ENCODE measurements around the gene PEX14. TPM values are rescaled to one million over a fixed set of nuclear protein-coding genes. Genes with fewer than 3 reads are reported as not detected.

The PEX14 gene
- total RNA-seq, 2 experiments from 2014 or later: 13.3 to 14.8 TPM

GRCh38 chr1:10434590-10434989 is 40.2 kb upstream of the PEX14 start:
- Mint-ChIP-seq H3K4me1 (ENCODE audit: low read depth) (peaks cover 17% of the 10 kb centered on the region), H3K27ac (no peak overlapping the region), H3K9me3 (no peaks in the 10 kb centered on the region), H3K4me3 (no peak overlapping the region), H3K27me3 (no peaks in the 10 kb centered on the region), H3K36me3 (ENCODE audit: low read depth) (peaks cover 6% of the 10 kb centered on the region)
- intact Hi-C loops (cut with DNase I, micrococcal nuclease): loop anchor here in 1 of 2 experiments (5.0 kb wide), 1 partner anchor 807 kb away; no protein-coding TSS in a partner anchor
- H3K27me3 ChIP-seq (ENCODE audit: control insufficient read depth in 1 of 2, insufficient read depth in 2 of 2, low read length in 2 of 2): no peaks in the 10 kb centered on the region
- DNase-seq (no peak), ATAC-seq (ENCODE audit: poor library complexity) (no peak)
- peaks cover 15% of the 10 kb centered on the region for H3K4me1 ChIP-seq (ENCODE audit: insufficient read depth, low read length)
- ChIA-PET CTCF (no interaction called here), POLR2A (interaction anchor here (1.2 kb wide), 1 partner anchor 31 kb away, joined by 3 read pairs; no protein-coding TSS in a partner anchor)
- H3K36me3 ChIP-seq (ENCODE audit: insufficient read depth, low read length): no peaks in the 10 kb centered on the region
- H3K27ac ChIP-seq (ENCODE audit: low read depth in 1 of 2, low read length in 2 of 2): no peak overlapping the region
- no peaks in the 10 kb centered on the region for H3K9me3 ChIP-seq (ENCODE audit: control insufficient read depth in 1 of 2, insufficient read depth in 1 of 2, low read length in 2 of 2)
- TF ChIP-seq CTCF (IDR thresholded peaks at IDR 0.05): no peak
- no peak overlapping the region for H3K4me3 ChIP-seq (ENCODE audit: low read length)

GRCh38 chr1:10437052-10437451 is 37.7 kb upstream of the PEX14 start:
- no peaks in the 10 kb centered on the region for H3K9me3 Mint-ChIP-seq
- POLR2A ChIA-PET: interaction anchor here (0.6 kb wide), 1 partner anchor 23 kb away, joined by 4 read pairs; no protein-coding TSS in a partner anchor
- H3K27me3 Mint-ChIP-seq: no peaks in the 10 kb centered on the region
- no peak for DNase-seq
- Histone ChIP-seq H3K36me3 (ENCODE audit: insufficient read depth, low read length) (no peaks in the 10 kb centered on the region), H3K27ac (ENCODE audit: low read depth in 1 of 2, low read length in 2 of 2) (no peak overlapping the region), H3K4me3 (ENCODE audit: low read length) (no peak overlapping the region), H3K9me3 (ENCODE audit: control insufficient read depth in 1 of 2, insufficient read depth in 1 of 2, low read length in 2 of 2) (no peaks in the 10 kb centered on the region), H3K27me3 (ENCODE audit: control insufficient read depth in 1 of 2, insufficient read depth in 2 of 2, low read length in 2 of 2) (no peaks in the 10 kb centered on the region), H3K4me1 (ENCODE audit: insufficient read depth, low read length) (no peaks in the 10 kb centered on the region)
- no peak overlapping the region for H3K27ac Mint-ChIP-seq
- no peak for TF ChIP-seq CTCF (IDR thresholded peaks at IDR 0.05)
- no peak overlapping the region for H3K4me3 Mint-ChIP-seq
- ATAC-seq (ENCODE audit: poor library complexity): no peak
- CTCF ChIA-PET: interaction anchor here (1.2 kb wide), 1 partner anchor 70 kb away, joined by 3 read pairs; no protein-coding TSS in a partner anchor
- H3K4me1 Mint-ChIP-seq (ENCODE audit: low read depth): no peaks in the 10 kb centered on the region
- intact Hi-C loops (cut with DNase I, micrococcal nuclease): no loop called here
- peaks cover 6% of the 10 kb centered on the region for H3K36me3 Mint-ChIP-seq (ENCODE audit: low read depth)

- Histone ChIP-seq H3K27ac (ENCODE audit: low read depth in 1 of 2, low read length in 2 of 2) (no peak overlapping the region), H3K4me1 (ENCODE audit: insufficient read depth, low read length) (no peaks in the 10 kb centered on the region), H3K27me3 (ENCODE audit: control insufficient read depth in 1 of 2, insufficient read depth in 2 of 2, low read length in 2 of 2) (no peaks in the 10 kb centered on the region), H3K9me3 (ENCODE audit: control insufficient read depth in 1 of 2, insufficient read depth in 1 of 2, low read length in 2 of 2) (no peaks in the 10 kb centered on the region), H3K4me3 (ENCODE audit: low read length) (no peak overlapping the region), H3K36me3 (ENCODE audit: insufficient read depth, low read length) (no peaks in the 10 kb centered on the region)
- Mint-ChIP-seq H3K4me1 (ENCODE audit: low read depth) (no peaks in the 10 kb centered on the region), H3K36me3 (ENCODE audit: low read depth) (peaks cover 6% of the 10 kb centered on the region), H3K27me3 (no peaks in the 10 kb centered on the region), H3K27ac (no peak overlapping the region), H3K9me3 (no peaks in the 10 kb centered on the region), H3K4me3 (no peak overlapping the region)
- no peak for ATAC-seq (ENCODE audit: poor library complexity)
- intact Hi-C loops (cut with DNase I, micrococcal nuclease): no loop called here
- DNase-seq: no peak
- TF ChIP-seq CTCF (IDR thresholded peaks at IDR 0.05): no peak
- ChIA-PET CTCF (no interaction called here), POLR2A (no interaction called here)
These were observed 36.0 kb upstream of the PEX14 start for GRCh38 chr1:10438677-10439163.
